GM19397 (cell line): ENCODE results near the gene HRH1.
A peak's percentile ranks its signal among the peaks of the same experiment; 100 is the strongest.
"Not testable (repeated sequence)": the region's sequence is repeated elsewhere in the genome, so short reads cannot be mapped to it uniquely, and the experiment has no call there.

ENCODE experiments used
- ATAC-seq: cut with Tn5 transposase; IDR thresholded peaks from one replicate; pipeline ENCODE4 v1.9.1; 2021; ENCODE audit warnings: mild to moderate bottlenecking, moderate library complexity; ENCODE audit not compliant: unreplicated experiment

HRH1 gene

GRCh38 chr3:11154036-11154952 lies at the start of gene HRH1:
HRH1 (plus strand) TSS chr3:11154493; CDS start chr3:11259038, 104,545 bp downstream.
- ATAC-seq: no peak

GRCh38 chr3:11113316-11113715 lies 41.0 kb upstream of the HRH1 start:
- ATAC-seq: not testable (repeated sequence)

GRCh38 chr3:11115548-11115947 lies 38.7 kb upstream of the HRH1 start:
- ATAC-seq: no peak

- no peak for ATAC-seq
Observed at GRCh38 chr3:11116336-11117059, 37.8 kb upstream of the HRH1 start.

- ATAC-seq: no peak
Observed at GRCh38 chr3:11117591-11117990, 36.7 kb upstream of the HRH1 start.

- ATAC-seq: no peak
Observed at GRCh38 chr3:11118181-11118682, 36.1 kb upstream of the HRH1 start.

- ATAC-seq: no peak
Observed at GRCh38 chr3:11120091-11120805, 34.0 kb upstream of the HRH1 start.

GRCh38 chr3:11126653-11127052 lies 27.6 kb upstream of the HRH1 start:
- no peak for ATAC-seq

GRCh38 chr3:11128682-11129632 lies 25.3 kb upstream of the HRH1 start:
- no peak for ATAC-seq

GRCh38 chr3:11130385-11130784 lies 23.9 kb upstream of the HRH1 start:
- ATAC-seq: no peak

- no peak for ATAC-seq
Observed at GRCh38 chr3:11131371-11131770, 22.9 kb upstream of the HRH1 start.

- not testable (repeated sequence) for ATAC-seq
Observed at GRCh38 chr3:11131886-11132285, 22.4 kb upstream of the HRH1 start.

- no peak for ATAC-seq
Observed at GRCh38 chr3:11132861-11133260, 21.4 kb upstream of the HRH1 start.

- ATAC-seq: no peak
Observed at GRCh38 chr3:11134794-11135193, 19.5 kb upstream of the HRH1 start.

- no peak for ATAC-seq
Observed at GRCh38 chr3:11136116-11136515, 18.2 kb upstream of the HRH1 start.

GRCh38 chr3:11136830-11137626 lies 17.3 kb upstream of the HRH1 start:
- ATAC-seq: no peak

- ATAC-seq: no peak
Observed at GRCh38 chr3:11137627-11137959, 16.7 kb upstream of the HRH1 start.

GRCh38 chr3:11138371-11138770 lies 15.9 kb upstream of the HRH1 start:
- ATAC-seq: no peak

- peak; percentile 96 for ATAC-seq
Observed at GRCh38 chr3:11140030-11140712, 14.1 kb upstream of the HRH1 start.
